Measurements from ENCODE around the gene CACNA1H.

- TF ChIP-seq CTCF (conservative IDR thresholded peaks at IDR 0.05; ENCODE audit: low read depth, low read length) (no peak), EZH2 (IDR thresholded peaks at IDR 0.05; ENCODE audit: borderline replicate concordance, low read depth, low read length, poor library complexity, severe bottlenecking) (no peak)
Observed at GRCh38 chr16:1214719-1215118, 61.8 kb downstream of the CACNA1H start.

Measured in A673 (cell line).